ENCODE results near the gene REEP6.
"Not testable (repeated sequence)": the region's sequence is repeated elsewhere in the genome, so short reads cannot be mapped to it uniquely, and the experiment has no call there.

REEP6 gene

GRCh38 chr19:1529430-1529816 lies 38.4 kb downstream of the REEP6 start:
- TF ChIP-seq POLR2A (IDR thresholded peaks at IDR 0.05; ENCODE audit: low read depth, low read length), result no peak
- DNase-seq (ENCODE audit: insufficient read length, low spot score) (no peak), FAIRE-seq (no peak)

GRCh38 chr19:1530856-1531255 lies 39.9 kb downstream of the REEP6 start:
- DNase-seq (ENCODE audit: insufficient read length, low spot score); FAIRE-seq: not testable (repeated sequence)

GRCh38 chr19:1531587-1531986 lies 40.6 kb downstream of the REEP6 start:
- DNase-seq (ENCODE audit: insufficient read length, low spot score) (no peak), FAIRE-seq (no peak)
- no peak for TF ChIP-seq POLR2A (IDR thresholded peaks at IDR 0.05; ENCODE audit: low read depth, low read length)

- TF ChIP-seq POLR2A (IDR thresholded peaks at IDR 0.05; ENCODE audit: low read depth, low read length), result no peak
- DNase-seq (ENCODE audit: insufficient read length, low spot score), result no peak
- FAIRE-seq, result no peak
Observed at GRCh38 chr19:1532003-1532402, 41.0 kb downstream of the REEP6 start.

- DNase-seq (ENCODE audit: insufficient read length, low spot score), result no peak
- no peak for TF ChIP-seq POLR2A (IDR thresholded peaks at IDR 0.05; ENCODE audit: low read depth, low read length)
- no peak for FAIRE-seq
Observed at GRCh38 chr19:1533510-1534150, 42.6 kb downstream of the REEP6 start.

GRCh38 chr19:1534972-1535371 lies 44.0 kb downstream of the REEP6 start:
- DNase-seq (ENCODE audit: insufficient read length, low spot score) (no peak), FAIRE-seq (no peak)
- no peak for TF ChIP-seq POLR2A (IDR thresholded peaks at IDR 0.05; ENCODE audit: low read depth, low read length)

- FAIRE-seq, result not testable (repeated sequence)
Observed at GRCh38 chr19:1535699-1536098, 44.7 kb downstream of the REEP6 start.

GRCh38 chr19:1538978-1539377 lies 48.0 kb downstream of the REEP6 start:
- TF ChIP-seq POLR2A (IDR thresholded peaks at IDR 0.05; ENCODE audit: low read depth, low read length), result no peak
- DNase-seq (ENCODE audit: insufficient read length, low spot score) (no peak), FAIRE-seq (no peak)

More at GRCh38 chr19:1535699-1536098, 44.7 kb downstream of the REEP6 start:
- DNase-seq (ENCODE audit: insufficient read length, low spot score), result not testable (repeated sequence)

GRCh38 chr19:1539749-1540148 lies 48.8 kb downstream of the REEP6 start:
- not testable (repeated sequence) for FAIRE-seq; DNase-seq (ENCODE audit: insufficient read length, low spot score)

- FAIRE-seq, result no peak
- DNase-seq (ENCODE audit: insufficient read length, low spot score), result no peak
- TF ChIP-seq POLR2A (IDR thresholded peaks at IDR 0.05; ENCODE audit: low read depth, low read length), result no peak
Observed at GRCh38 chr19:1540365-1540925, 49.5 kb downstream of the REEP6 start.

Data from H54 (cell line).